Measurements from ENCODE around the gene SPHK2.

DNA sequence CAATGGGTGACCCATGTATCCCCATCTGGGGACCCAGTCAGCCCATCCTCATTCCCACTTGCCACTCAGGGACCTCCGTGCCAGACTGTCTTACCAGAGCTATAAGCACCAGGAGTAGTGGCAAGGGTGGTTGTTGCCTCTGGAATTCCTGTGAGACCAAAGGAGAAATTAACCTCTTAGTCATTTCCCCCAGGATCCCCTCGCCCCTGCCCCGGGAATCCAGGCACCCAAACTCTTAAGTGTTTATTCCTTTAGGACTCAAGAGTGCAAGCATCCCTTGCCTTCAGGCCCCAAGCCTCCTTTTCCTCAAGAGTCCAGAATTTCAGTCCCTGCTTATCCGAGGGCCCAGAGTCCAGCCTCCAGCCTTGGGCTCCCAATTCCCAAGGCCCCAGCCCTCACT, 44.4 kb downstream of the SPHK2 start:
- TF ChIP-seq, protein P1, sequence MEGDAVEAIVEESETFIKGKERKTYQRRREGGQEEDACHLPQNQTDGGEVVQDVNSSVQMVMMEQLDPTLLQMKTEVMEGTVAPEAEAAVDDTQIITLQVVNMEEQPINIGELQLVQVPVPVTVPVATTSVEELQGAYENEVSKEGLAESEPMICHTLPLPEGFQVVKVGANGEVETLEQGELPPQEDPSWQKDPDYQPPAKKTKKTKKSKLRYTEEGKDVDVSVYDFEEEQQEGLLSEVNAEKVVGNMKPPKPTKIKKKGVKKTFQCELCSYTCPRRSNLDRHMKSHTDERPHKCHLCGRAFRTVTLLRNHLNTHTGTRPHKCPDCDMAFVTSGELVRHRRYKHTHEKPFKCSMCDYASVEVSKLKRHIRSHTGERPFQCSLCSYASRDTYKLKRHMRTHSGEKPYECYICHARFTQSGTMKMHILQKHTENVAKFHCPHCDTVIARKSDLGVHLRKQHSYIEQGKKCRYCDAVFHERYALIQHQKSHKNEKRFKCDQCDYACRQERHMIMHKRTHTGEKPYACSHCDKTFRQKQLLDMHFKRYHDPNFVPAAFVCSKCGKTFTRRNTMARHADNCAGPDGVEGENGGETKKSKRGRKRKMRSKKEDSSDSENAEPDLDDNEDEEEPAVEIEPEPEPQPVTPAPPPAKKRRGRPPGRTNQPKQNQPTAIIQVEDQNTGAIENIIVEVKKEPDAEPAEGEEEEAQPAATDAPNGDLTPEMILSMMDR (IDR thresholded peaks at IDR 0.05) = no peak
- no peak for TF ChIP-seq EZH2phosphoT487 (IDR thresholded peaks at IDR 0.05)
- no peak for TF ChIP-seq EZH2 (IDR thresholded peaks at IDR 0.05)
